ENCODE measurements around the gene COPS6. TPM values are rescaled to one million over a fixed set of nuclear protein-coding genes. Genes with fewer than 3 reads are reported as not detected.

Gene COPS6
- total RNA-seq, 1 donor from 2014 or later: 42.2 TPM

DNA sequence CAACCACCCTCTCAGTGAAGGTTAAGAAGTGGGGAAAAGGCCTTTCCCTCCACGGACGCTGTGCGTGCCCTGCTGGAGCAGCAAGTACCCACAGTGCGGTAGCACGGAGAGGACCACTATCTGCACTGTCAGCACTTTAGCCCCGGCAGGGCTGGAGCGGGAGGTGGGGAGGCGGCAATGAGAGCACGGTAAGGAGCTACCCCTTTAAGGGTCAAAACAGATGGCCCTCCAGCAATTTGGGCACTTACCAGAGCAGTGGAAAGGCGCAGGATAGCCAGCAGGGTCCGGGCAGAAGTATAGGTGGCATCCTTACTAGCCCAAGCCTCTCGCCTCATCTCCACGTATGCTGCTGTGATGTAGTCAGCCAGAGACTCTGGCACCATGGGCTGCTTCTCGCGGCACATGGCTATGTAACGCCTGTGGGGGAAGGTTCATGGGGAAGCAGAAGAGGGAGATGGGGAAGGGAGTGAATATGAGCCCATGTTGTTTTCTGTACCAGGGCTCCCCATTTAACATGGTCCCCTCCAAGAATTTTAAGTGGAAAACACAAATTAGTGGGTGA is 5.2 kb downstream of the COPS6 start:
- Histone ChIP-seq H3K27ac (peak overlapping the region; percentile 60), H3K36me3 (peaks cover 19% of the 10 kb centered on the region), H3K9ac (no peak overlapping the region), H3K4me3 (no peak overlapping the region), H3K4me1 (peaks cover 7% of the 10 kb centered on the region), H3K4me2 (no peak overlapping the region), H2AFZ (replicated peaks) (no peak overlapping the region), H3K79me2 (ENCODE audit: low read depth) (peaks cover 56% of the 10 kb centered on the region), H3K27me3 (no peaks in the 10 kb centered on the region), H3K9me3 (ENCODE audit: low read depth) (no peaks in the 10 kb centered on the region), H4K20me1 (ENCODE audit: low read depth) (peaks cover 63% of the 10 kb centered on the region), H3F3A (ENCODE audit: low read depth) (peaks cover 98% of the 10 kb centered on the region)
- Mint-ChIP-seq H3K4me3 (no peak overlapping the region), H3K9me3 (no peaks in the 10 kb centered on the region), H3K36me3 (peaks cover 57% of the 10 kb centered on the region), H3K27ac (no peak overlapping the region), H3K4me1 (peaks cover 34% of the 10 kb centered on the region), H3K27me3 (ENCODE audit: insufficient read depth, low read depth) (peaks cover 17% of the 10 kb centered on the region)
- no peak for TF ChIP-seq EZH2phosphoT487 (IDR thresholded peaks at IDR 0.05)
- TF ChIP-seq, protein P1, sequence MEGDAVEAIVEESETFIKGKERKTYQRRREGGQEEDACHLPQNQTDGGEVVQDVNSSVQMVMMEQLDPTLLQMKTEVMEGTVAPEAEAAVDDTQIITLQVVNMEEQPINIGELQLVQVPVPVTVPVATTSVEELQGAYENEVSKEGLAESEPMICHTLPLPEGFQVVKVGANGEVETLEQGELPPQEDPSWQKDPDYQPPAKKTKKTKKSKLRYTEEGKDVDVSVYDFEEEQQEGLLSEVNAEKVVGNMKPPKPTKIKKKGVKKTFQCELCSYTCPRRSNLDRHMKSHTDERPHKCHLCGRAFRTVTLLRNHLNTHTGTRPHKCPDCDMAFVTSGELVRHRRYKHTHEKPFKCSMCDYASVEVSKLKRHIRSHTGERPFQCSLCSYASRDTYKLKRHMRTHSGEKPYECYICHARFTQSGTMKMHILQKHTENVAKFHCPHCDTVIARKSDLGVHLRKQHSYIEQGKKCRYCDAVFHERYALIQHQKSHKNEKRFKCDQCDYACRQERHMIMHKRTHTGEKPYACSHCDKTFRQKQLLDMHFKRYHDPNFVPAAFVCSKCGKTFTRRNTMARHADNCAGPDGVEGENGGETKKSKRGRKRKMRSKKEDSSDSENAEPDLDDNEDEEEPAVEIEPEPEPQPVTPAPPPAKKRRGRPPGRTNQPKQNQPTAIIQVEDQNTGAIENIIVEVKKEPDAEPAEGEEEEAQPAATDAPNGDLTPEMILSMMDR (IDR thresholded peaks at IDR 0.05): no peak
- TF ChIP-seq EZH2 (IDR thresholded peaks at IDR 0.05): no peak
- no peak for DNase-seq (ENCODE audit: low spot score)

- H3K79me2 ChIP-seq (ENCODE audit: low read depth): peaks cover 57% of the 10 kb centered on the region
- H3K27ac Mint-ChIP-seq: no peak overlapping the region
- H3K27me3 Mint-ChIP-seq (ENCODE audit: insufficient read depth, low read depth): peaks cover 21% of the 10 kb centered on the region
- H3F3A ChIP-seq (ENCODE audit: low read depth): peaks cover 98% of the 10 kb centered on the region
- H3K4me1 ChIP-seq: peaks cover 14% of the 10 kb centered on the region
- peaks cover 37% of the 10 kb centered on the region for H3K4me1 Mint-ChIP-seq
- H3K4me3 Mint-ChIP-seq: no peak overlapping the region
- H3K9me3 ChIP-seq (ENCODE audit: low read depth): no peaks in the 10 kb centered on the region
- H2AFZ ChIP-seq (replicated peaks): no peak overlapping the region
- no peak for DNase-seq (ENCODE audit: low spot score)
- peaks cover 76% of the 10 kb centered on the region for H4K20me1 ChIP-seq (ENCODE audit: low read depth)
- no peak for TF ChIP-seq EZH2phosphoT487 (IDR thresholded peaks at IDR 0.05)
- TF ChIP-seq EZH2 (IDR thresholded peaks at IDR 0.05): no peak
- TF ChIP-seq, protein P1 (IDR thresholded peaks at IDR 0.05): no peak
- no peak overlapping the region for H3K4me3 ChIP-seq
- no peak overlapping the region for H3K9ac ChIP-seq
- H3K9me3 Mint-ChIP-seq: no peaks in the 10 kb centered on the region
- peaks cover 29% of the 10 kb centered on the region for H3K36me3 ChIP-seq
- peaks cover 67% of the 10 kb centered on the region for H3K36me3 Mint-ChIP-seq
- H3K4me2 ChIP-seq: no peak overlapping the region
- no peaks in the 10 kb centered on the region for H3K27me3 ChIP-seq
- peak overlapping the region; percentile 21 for H3K27ac ChIP-seq
Observed at GRCh38 chr7:100095289-100095688, 6.5 kb downstream of the COPS6 start.

- H3F3A ChIP-seq (ENCODE audit: low read depth): peaks cover 96% of the 10 kb centered on the region
- Mint-ChIP-seq H3K36me3 (peaks cover 64% of the 10 kb centered on the region), H3K4me1 (peaks cover 32% of the 10 kb centered on the region), H3K27me3 (ENCODE audit: insufficient read depth, low read depth) (peaks cover 23% of the 10 kb centered on the region), H3K4me3 (peak overlapping the region; percentile 50), H3K9me3 (no peaks in the 10 kb centered on the region), H3K27ac (no peak overlapping the region)
- no peak overlapping the region for H2AFZ ChIP-seq (replicated peaks)
- H3K36me3 ChIP-seq: peaks cover 29% of the 10 kb centered on the region
- H3K27ac ChIP-seq: peak overlapping the region; percentile 21
- H3K4me1 ChIP-seq: peaks cover 14% of the 10 kb centered on the region
- peaks cover 76% of the 10 kb centered on the region for H4K20me1 ChIP-seq (ENCODE audit: low read depth)
- H3K79me2 ChIP-seq (ENCODE audit: low read depth): peaks cover 61% of the 10 kb centered on the region
- DNase-seq (ENCODE audit: low spot score): no peak
- TF ChIP-seq EZH2phosphoT487 (IDR thresholded peaks at IDR 0.05): no peak
- TF ChIP-seq EZH2 (IDR thresholded peaks at IDR 0.05): no peak
- no peaks in the 10 kb centered on the region for H3K9me3 ChIP-seq (ENCODE audit: low read depth)
- H3K4me3 ChIP-seq: no peak overlapping the region
- no peak overlapping the region for H3K9ac ChIP-seq
- no peak overlapping the region for H3K4me2 ChIP-seq
- no peaks in the 10 kb centered on the region for H3K27me3 ChIP-seq
Observed at GRCh38 chr7:100095704-100096103, 6.9 kb downstream of the COPS6 start.

DNA sequence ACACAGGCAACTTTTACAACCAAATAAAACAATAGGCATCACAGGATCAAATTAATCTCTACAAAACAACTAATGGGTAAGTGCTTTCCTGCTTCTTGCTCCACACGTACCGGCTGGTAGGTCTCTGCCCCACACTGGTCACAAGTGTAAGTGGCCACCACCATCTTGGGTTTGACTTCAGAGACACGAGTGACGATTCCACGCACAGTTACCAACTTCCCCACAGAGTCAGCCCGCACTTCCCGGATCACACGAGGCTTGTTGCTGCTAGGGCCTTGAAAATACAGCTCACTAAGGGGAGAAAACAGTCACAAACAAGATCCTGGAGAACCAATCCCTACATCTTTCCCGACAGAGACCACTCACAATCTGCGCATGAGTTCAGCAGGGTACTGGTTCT is 10.1 kb downstream of the COPS6 start:
- Histone ChIP-seq H3K4me1 (peaks cover 14% of the 10 kb centered on the region), H3K27me3 (no peaks in the 10 kb centered on the region), H3K36me3 (peaks cover 29% of the 10 kb centered on the region), H3K4me2 (peak overlapping the region; percentile 100), H4K20me1 (ENCODE audit: low read depth) (peaks cover 63% of the 10 kb centered on the region), H3K9me3 (ENCODE audit: low read depth) (no peaks in the 10 kb centered on the region), H3K9ac (peak overlapping the region; percentile 99), H3F3A (ENCODE audit: low read depth) (peaks cover 83% of the 10 kb centered on the region), H3K27ac (peak overlapping the region; percentile 98), H2AFZ (replicated peaks) (no peak overlapping the region), H3K4me3 (peak overlapping the region; percentile 94), H3K79me2 (ENCODE audit: low read depth) (peaks cover 76% of the 10 kb centered on the region)
- DNase-seq (ENCODE audit: low spot score): no peak
- Mint-ChIP-seq H3K36me3 (peaks cover 50% of the 10 kb centered on the region), H3K4me1 (peaks cover 40% of the 10 kb centered on the region), H3K4me3 (peak overlapping the region; percentile 95), H3K27ac (peak overlapping the region; percentile 38), H3K9me3 (no peaks in the 10 kb centered on the region), H3K27me3 (ENCODE audit: insufficient read depth, low read depth) (peaks cover 30% of the 10 kb centered on the region)
- no peak for TF ChIP-seq EZH2phosphoT487 (IDR thresholded peaks at IDR 0.05)

Data from neural progenitor cell (in vitro differentiated cells).